Caco-2 (cell line): Measurements from ENCODE around the gene ANK3. TPM values are rescaled to one million over a fixed set of nuclear protein-coding genes. Genes with fewer than 3 reads are reported as not detected.

Source experiments
- BruUV-seq: library from RNA; stranded (reverse); fragments of 400-500 nt; replicated peaks from 2 replicates; lab custom pipeline; 2021; lab: Mats Ljungman, UMichigan
- CTCF ChIA-PET: fragments of 300-600 bp; sonication (Branson Sonifier 250); formaldehyde crosslinking; loops from one replicate; lab custom pipeline; 2022; ENCODE audit warnings: antibody characterized with exemption; lab: Charles Lee
- POLR2A ChIA-PET: fragments of 300-600 bp; sonication (Branson Sonifier 250); formaldehyde crosslinking; loops from one replicate; lab custom pipeline; 2022; ENCODE audit warnings: antibody characterized with exemption; lab: Charles Lee
- DNase-seq, 2 experiments: peaks; one replicate each; pipeline versions ENCODE4 v3.0.0 to v3.0.0-alpha.2; 2020 to 2022
- H3K27me3 ChIP-seq: replicated peaks from 2 replicates; pipeline ENCODE4 v1.6.0; 2011; ENCODE audit warnings: low read length; ENCODE audit not compliant: control insufficient read depth, insufficient read depth
- H3K36me3 ChIP-seq: 2 replicates; pipeline ENCODE4 v1.5.1; 2011; ENCODE audit warnings: low read length; ENCODE audit not compliant: control insufficient read depth, insufficient read depth
- H3K4me1 ChIP-seq: fragments of 250-450 bp; sonication (Bioruptor Pico); 2 replicates; pipeline ENCODE4 v1.5.1; 2020; ENCODE audit warnings: mild to moderate bottlenecking
- H3K4me3 ChIP-seq: 2 replicates; pipeline ENCODE4 v1.5.1; 2011; ENCODE audit warnings: low read depth, mild to moderate bottlenecking, control low read depth, low read length
- H3K9me3 ChIP-seq: fragments of 250-450 bp; sonication (Bioruptor Pico); 2 replicates; pipeline ENCODE4 v1.5.1; 2020; ENCODE audit warnings: mild to moderate bottlenecking, moderate library complexity
- H3K27ac Mint-ChIP-seq: one replicate; pipeline ENCODE4 v1.8.0; 2022; ENCODE audit warnings: mixed read lengths; ENCODE audit not compliant: unreplicated experiment
- H3K27me3 Mint-ChIP-seq: one replicate; pipeline ENCODE4 v1.8.0; 2022; ENCODE audit warnings: mixed read lengths; ENCODE audit not compliant: insufficient read depth, unreplicated experiment
- H3K36me3 Mint-ChIP-seq: one replicate; pipeline ENCODE4 v1.8.0; 2022; ENCODE audit warnings: mild to moderate bottlenecking, mixed read lengths; ENCODE audit not compliant: insufficient read depth, unreplicated experiment
- H3K4me1 Mint-ChIP-seq: one replicate; pipeline ENCODE4 v1.8.0; 2022; ENCODE audit warnings: low read depth, mixed read lengths; ENCODE audit not compliant: unreplicated experiment
- H3K4me3 Mint-ChIP-seq: one replicate; pipeline ENCODE4 v1.8.0; 2022; ENCODE audit warnings: mild to moderate bottlenecking, moderate library complexity, mixed read lengths; ENCODE audit not compliant: unreplicated experiment
- H3K9me3 Mint-ChIP-seq: one replicate; pipeline ENCODE4 v1.8.0; 2022; ENCODE audit warnings: mixed read lengths; ENCODE audit not compliant: unreplicated experiment
- intact Hi-C: fragments of 100-400 bp; cut with micrococcal nuclease; formaldehyde crosslinking; loops from one replicate; pipeline ENCODE4 v1.10.0; 2022; ENCODE audit not compliant: unreplicated experiment
- total RNA-seq: library from RNA; stranded (reverse); gene quantifications from 2 replicates; pipeline ENCODE4 v1.2.3, GENCODE V29; 2022
- TF ChIP-seq, protein P1 (sequence below), 2 experiments: fragments of 200-600 bp in 1 of 2; IDR thresholded peaks; 1 replicate in 1 of 2; 2 replicates in 1 of 2; pipeline versions ENCODE4 v1.5.1 to v1.8.0; 2011 to 2022; ENCODE audit warnings: antibody characterized with exemption in 1 of 2, control low read depth in 1 of 2, inconsistent platforms in 1 of 2, low read depth in 1 of 2, low read length in 1 of 2, mild to moderate bottlenecking in 1 of 2, moderate library complexity in 1 of 2; ENCODE audit not compliant: insufficient read depth in 1 of 2, severe bottlenecking in 1 of 2, unreplicated experiment in 1 of 2

Gene ANK3
- total RNA-seq, 1 experiment from 2014 or later, result 46.7 TPM

DNA sequence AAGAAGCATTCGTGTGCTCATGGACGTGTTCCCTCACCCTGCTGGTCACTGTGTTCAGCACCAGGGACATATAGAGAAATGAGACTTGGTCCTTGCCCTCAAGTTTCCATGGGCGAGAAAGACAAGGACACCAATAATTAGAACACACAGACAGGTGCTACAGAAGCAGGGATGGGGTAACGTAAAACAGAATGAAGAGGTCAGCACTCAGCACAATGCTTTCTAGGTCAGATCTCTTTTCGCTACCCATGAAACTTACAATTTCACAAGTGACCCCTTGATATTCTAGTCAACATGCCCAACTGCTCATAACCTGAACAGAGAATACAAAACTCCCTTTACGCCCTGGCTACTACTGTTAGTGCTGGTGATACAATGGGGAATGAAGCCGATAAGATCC lies 6.0 kb upstream of the ANK3 start:
- no peaks in the 10 kb centered on the region for H3K27me3 ChIP-seq
- Mint-ChIP-seq H3K4me3 (no peak overlapping the region), H3K27ac (no peak overlapping the region), H3K27me3 (no peaks in the 10 kb centered on the region), H3K4me1 (peaks cover 24% of the 10 kb centered on the region), H3K9me3 (no peaks in the 10 kb centered on the region), H3K36me3 (no peaks in the 10 kb centered on the region)
- H3K4me1 ChIP-seq, result peaks cover 40% of the 10 kb centered on the region
- CTCF ChIA-PET, result no interaction called here
- BruUV-seq, result no TSS peak
- TF ChIP-seq, protein P1, sequence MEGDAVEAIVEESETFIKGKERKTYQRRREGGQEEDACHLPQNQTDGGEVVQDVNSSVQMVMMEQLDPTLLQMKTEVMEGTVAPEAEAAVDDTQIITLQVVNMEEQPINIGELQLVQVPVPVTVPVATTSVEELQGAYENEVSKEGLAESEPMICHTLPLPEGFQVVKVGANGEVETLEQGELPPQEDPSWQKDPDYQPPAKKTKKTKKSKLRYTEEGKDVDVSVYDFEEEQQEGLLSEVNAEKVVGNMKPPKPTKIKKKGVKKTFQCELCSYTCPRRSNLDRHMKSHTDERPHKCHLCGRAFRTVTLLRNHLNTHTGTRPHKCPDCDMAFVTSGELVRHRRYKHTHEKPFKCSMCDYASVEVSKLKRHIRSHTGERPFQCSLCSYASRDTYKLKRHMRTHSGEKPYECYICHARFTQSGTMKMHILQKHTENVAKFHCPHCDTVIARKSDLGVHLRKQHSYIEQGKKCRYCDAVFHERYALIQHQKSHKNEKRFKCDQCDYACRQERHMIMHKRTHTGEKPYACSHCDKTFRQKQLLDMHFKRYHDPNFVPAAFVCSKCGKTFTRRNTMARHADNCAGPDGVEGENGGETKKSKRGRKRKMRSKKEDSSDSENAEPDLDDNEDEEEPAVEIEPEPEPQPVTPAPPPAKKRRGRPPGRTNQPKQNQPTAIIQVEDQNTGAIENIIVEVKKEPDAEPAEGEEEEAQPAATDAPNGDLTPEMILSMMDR (IDR thresholded peaks at IDR 0.05; ENCODE audit: insufficient read depth in 1 of 2, low read depth in 1 of 2, low read length in 1 of 2, severe bottlenecking in 1 of 2, unreplicated experiment in 1 of 2), result no peak
- no peak overlapping the region for H3K4me3 ChIP-seq
- no peaks in the 10 kb centered on the region for H3K36me3 ChIP-seq
- POLR2A ChIA-PET, result no interaction called here
- intact Hi-C loops, result no loop called here
- DNase-seq, result no peak
- H3K9me3 ChIP-seq, result no peaks in the 10 kb centered on the region

DNA sequence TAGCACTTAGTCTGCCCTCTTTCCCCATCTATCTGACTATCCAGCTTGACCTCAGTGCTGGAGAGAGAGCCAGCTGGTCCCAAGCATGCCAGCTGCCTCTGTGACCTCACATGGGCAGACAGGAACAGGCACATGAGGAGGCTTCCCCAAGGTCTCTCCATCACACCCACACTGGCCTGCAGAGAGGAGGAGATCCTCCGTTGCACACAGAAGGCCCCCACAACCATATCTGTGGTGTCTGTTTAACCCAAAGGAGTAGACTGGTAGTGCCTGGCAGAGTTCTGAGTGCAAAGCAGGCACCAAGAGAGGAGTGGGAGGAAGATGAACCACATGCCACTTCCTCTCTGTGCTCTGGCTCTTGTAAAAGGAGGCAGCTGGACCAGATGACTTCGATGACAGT lies 4.8 kb upstream of the ANK3 start:
- Mint-ChIP-seq H3K36me3 (no peaks in the 10 kb centered on the region), H3K27ac (no peak overlapping the region), H3K27me3 (no peaks in the 10 kb centered on the region), H3K4me1 (peaks cover 26% of the 10 kb centered on the region), H3K4me3 (no peak overlapping the region), H3K9me3 (no peaks in the 10 kb centered on the region)
- H3K9me3 ChIP-seq, result no peaks in the 10 kb centered on the region
- intact Hi-C loops, result no loop called here
- no peak for DNase-seq
- CTCF ChIA-PET, result no interaction called here
- no peaks in the 10 kb centered on the region for H3K27me3 ChIP-seq
- H3K36me3 ChIP-seq, result no peaks in the 10 kb centered on the region
- POLR2A ChIA-PET, result no interaction called here
- peaks cover 40% of the 10 kb centered on the region for H3K4me1 ChIP-seq
- no TSS peak for BruUV-seq
- no peak overlapping the region for H3K4me3 ChIP-seq
- TF ChIP-seq, protein P1 (IDR thresholded peaks at IDR 0.05; ENCODE audit: insufficient read depth in 1 of 2, low read depth in 1 of 2, low read length in 1 of 2, severe bottlenecking in 1 of 2, unreplicated experiment in 1 of 2), result no peak

DNA sequence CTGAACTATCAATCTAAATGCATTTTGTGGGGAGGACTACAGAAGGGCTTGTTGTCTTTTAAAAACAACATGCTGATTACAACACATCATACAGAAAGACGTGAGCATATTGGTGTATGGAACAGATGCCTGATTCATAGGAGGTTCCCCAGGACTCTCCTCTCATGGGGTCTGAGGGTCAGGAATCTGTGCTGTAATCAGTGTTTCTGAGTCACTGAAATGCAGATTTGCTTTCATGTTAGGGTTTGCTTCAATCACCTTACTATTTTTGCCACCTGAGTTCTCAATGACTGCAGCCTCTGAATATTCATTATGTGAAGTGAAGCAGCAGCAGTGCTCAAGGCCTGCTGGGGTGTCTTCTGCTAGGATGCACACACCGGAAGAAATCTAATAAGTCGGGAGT lies 550 bp upstream of the ANK3 start:
- no peak overlapping the region for H3K4me3 Mint-ChIP-seq
- no TSS peak for BruUV-seq
- POLR2A ChIA-PET, result no interaction called here

More for the DNA sequence above, 550 bp upstream of the ANK3 start:
- H3K27ac Mint-ChIP-seq, result no peak overlapping the region
- peaks cover 13% of the 10 kb centered on the region; the same call in 1 of the 2 replicates for H3K4me1 ChIP-seq
- H3K27me3 Mint-ChIP-seq, result no peaks in the 10 kb centered on the region
- no peaks in the 10 kb centered on the region for H3K9me3 ChIP-seq
- no peak for DNase-seq
- CTCF ChIA-PET, result no interaction called here
- H3K36me3 Mint-ChIP-seq, result no peaks in the 10 kb centered on the region
- no peak overlapping the region for H3K4me3 ChIP-seq
- H3K27me3 ChIP-seq, result no peaks in the 10 kb centered on the region
- H3K9me3 Mint-ChIP-seq, result no peaks in the 10 kb centered on the region
- H3K36me3 ChIP-seq, result no peaks in the 10 kb centered on the region
- intact Hi-C loops, result no loop called here
- TF ChIP-seq, protein P1 (IDR thresholded peaks at IDR 0.05; ENCODE audit: insufficient read depth in 1 of 2, low read depth in 1 of 2, low read length in 1 of 2, severe bottlenecking in 1 of 2, unreplicated experiment in 1 of 2), result no peak
- peaks cover 8% of the 10 kb centered on the region for H3K4me1 Mint-ChIP-seq
